Lung (tissue), 12 donors: ENCODE measurements around the gene SLC66A2. TPM values are rescaled to one million over a fixed set of nuclear protein-coding genes. Genes with fewer than 3 reads are reported as not detected.
A peak's percentile ranks its signal among the peaks of the same experiment; 100 is the strongest.

ENCODE experiments used
- ATAC-seq: fragments of 200-7000 bp; cut with Tn5 transposase; one replicate; pipeline ENCODE4 v1.9.1; 2020; ENCODE audit warnings: moderate number of reproducible peaks; ENCODE audit not compliant: insufficient read depth, low FRiP score
- DNase-seq, 3 donors: peaks; one replicate each; pipeline ENCODE4 v3.0.0-alpha.2; 2013 to 2017
- H3K27ac ChIP-seq, 2 donors: one replicate each; pipeline ENCODE4 v1.5.1; 2013; ENCODE audit warnings: mild to moderate bottlenecking in 2 of 2, moderate library complexity in 2 of 2, control low read depth in 1 of 2, inconsistent platforms in 1 of 2, low read depth in 1 of 2, low read length in 1 of 2
- H3K27me3 ChIP-seq, 3 donors: one replicate each; pipeline ENCODE4 v1.5.1; 2013; ENCODE audit warnings: low read length in 2 of 3; ENCODE audit not compliant: control insufficient read depth in 3 of 3, insufficient read depth in 3 of 3
- H3K36me3 ChIP-seq, 4 donors: one replicate each; pipeline ENCODE4 v1.5.1; 2013; ENCODE audit warnings: low read length in 4 of 4, mild to moderate bottlenecking in 1 of 4, moderate library complexity in 1 of 4; ENCODE audit not compliant: control insufficient read depth in 4 of 4, insufficient read depth in 4 of 4
- H3K4me1 ChIP-seq, 5 donors: one replicate each; pipeline ENCODE4 v1.5.1; 2013; ENCODE audit warnings: low read length in 5 of 5, mild to moderate bottlenecking in 2 of 5, moderate library complexity in 1 of 5; ENCODE audit not compliant: control insufficient read depth in 5 of 5, insufficient read depth in 5 of 5
- H3K4me3 ChIP-seq: one replicate; pipeline ENCODE4 v1.5.1; 2013; ENCODE audit warnings: mild to moderate bottlenecking, control low read depth, moderate library complexity
- H3K9ac ChIP-seq, 2 donors: one replicate each; pipeline ENCODE4 v1.5.1; 2013; ENCODE audit warnings: low read length in 2 of 2, control low read depth in 1 of 2; ENCODE audit not compliant: insufficient read depth in 1 of 2
- H3K9me3 ChIP-seq, 4 donors: one replicate each; pipeline ENCODE4 v1.5.1; 2013; ENCODE audit warnings: low read length in 3 of 4, mild to moderate bottlenecking in 1 of 4, moderate library complexity in 1 of 4; ENCODE audit not compliant: control insufficient read depth in 4 of 4, insufficient read depth in 3 of 4
- WGBS, 2 donors: extraction: QIAGEN DNeasy Blood & Tissue Kit; methylation state at CpG; one replicate each; pipeline ENCODE4 v1.1.7; 2013; 5-methylcytosine and 5-hydroxymethylcytosine counted together
- polyA plus RNA-seq, 2 donors: library from polyadenylated mRNA; stranded (reverse); fragments of 200-250 nt; gene quantifications; one replicate each; pipeline ENCODE4 v1.2.1, GENCODE V29; 2013
- total RNA-seq, 2 donors: library from RNA; depleted of rRNA in 1 of 2; stranded (reverse); fragments of >200 nt in 1 of 2; gene quantifications; one replicate each; pipeline ENCODE4 v1.2.1, GENCODE V29; 2014 to 2021
- TF ChIP-seq, protein P1 (sequence below): IDR thresholded peaks from 2 replicates; pipeline ENCODE4 v1.5.1; 2012; ENCODE audit warnings: mild to moderate bottlenecking; ENCODE audit errors: control extremely low read depth, extremely low read depth
- donor health status: control.
- donor health status: control.
- donor health status: Bipolar disorder and iron deficiency.
- donor health status: healthy.
- donor health status: DM: yes; HTN: yes; CAD: no.

The SLC66A2 gene
- total and polyA plus RNA-seq, 4 donors = 26.5 to 71.8 (median 62.3) TPM

DNA sequence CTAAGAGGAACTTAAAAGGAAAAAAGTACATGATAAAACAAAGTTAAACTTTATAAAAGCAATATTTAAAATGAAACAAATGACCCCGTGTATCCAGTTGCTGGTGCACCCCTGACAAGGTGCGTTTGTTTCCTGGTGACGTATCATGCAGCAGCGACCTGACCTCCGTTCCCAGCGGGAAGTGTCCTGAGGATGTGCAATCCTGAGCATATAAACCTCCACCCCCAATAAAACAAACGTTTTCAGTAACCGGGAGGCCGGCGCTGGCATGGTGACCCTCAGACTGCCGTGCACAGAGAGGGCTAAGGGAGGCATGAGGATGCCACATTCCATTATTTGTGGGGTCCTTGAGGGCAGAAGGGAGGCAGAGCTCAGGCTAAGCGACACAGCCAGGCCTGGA, 14.8 kb downstream of the SLC66A2 start:
- H3K27ac ChIP-seq = no peak overlapping the region
- H3K36me3 ChIP-seq = peaks cover 0 to 40% (median 27%) of the 10 kb centered on the region in 4 donors
- no peak for DNase-seq
- H3K9me3 ChIP-seq = peaks cover 0 to 8% (median 3%) of the 10 kb centered on the region in 4 donors
- no peak overlapping the region for H3K9ac ChIP-seq
- H3K27me3 ChIP-seq = no peaks in the 10 kb centered on the region
- peaks cover 0 to 3% (median 0%) of the 10 kb centered on the region in 5 donors for H3K4me1 ChIP-seq
- TF ChIP-seq, protein P1, sequence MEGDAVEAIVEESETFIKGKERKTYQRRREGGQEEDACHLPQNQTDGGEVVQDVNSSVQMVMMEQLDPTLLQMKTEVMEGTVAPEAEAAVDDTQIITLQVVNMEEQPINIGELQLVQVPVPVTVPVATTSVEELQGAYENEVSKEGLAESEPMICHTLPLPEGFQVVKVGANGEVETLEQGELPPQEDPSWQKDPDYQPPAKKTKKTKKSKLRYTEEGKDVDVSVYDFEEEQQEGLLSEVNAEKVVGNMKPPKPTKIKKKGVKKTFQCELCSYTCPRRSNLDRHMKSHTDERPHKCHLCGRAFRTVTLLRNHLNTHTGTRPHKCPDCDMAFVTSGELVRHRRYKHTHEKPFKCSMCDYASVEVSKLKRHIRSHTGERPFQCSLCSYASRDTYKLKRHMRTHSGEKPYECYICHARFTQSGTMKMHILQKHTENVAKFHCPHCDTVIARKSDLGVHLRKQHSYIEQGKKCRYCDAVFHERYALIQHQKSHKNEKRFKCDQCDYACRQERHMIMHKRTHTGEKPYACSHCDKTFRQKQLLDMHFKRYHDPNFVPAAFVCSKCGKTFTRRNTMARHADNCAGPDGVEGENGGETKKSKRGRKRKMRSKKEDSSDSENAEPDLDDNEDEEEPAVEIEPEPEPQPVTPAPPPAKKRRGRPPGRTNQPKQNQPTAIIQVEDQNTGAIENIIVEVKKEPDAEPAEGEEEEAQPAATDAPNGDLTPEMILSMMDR = no peak
- 91 to 96% methylated on average over 12 of the region's 12 CpGs for WGBS, 2 donors
- ATAC-seq = no peak
- no peak overlapping the region for H3K4me3 ChIP-seq

DNA sequence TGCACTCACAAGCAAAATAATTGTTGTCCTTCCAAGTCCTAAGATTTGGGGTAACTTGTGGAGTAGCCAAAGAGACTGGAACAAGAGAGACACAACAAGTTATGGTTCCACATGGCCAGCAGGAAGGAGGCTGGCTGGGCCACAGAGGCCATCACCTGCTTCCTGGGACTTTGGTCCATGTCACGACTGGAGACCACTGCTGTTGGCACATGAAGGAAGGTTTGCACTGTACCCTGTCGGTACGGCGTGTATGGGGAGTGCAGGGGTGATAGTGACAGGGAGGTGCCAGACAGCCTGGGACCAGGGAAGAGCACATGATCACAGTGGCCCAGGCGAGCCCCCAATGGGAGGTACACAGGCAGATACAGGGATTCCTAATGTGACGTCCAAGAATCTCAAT, 15.5 kb downstream of the SLC66A2 start:
- H3K4me1 ChIP-seq = peaks cover 0 to 3% (median 0%) of the 10 kb centered on the region in 5 donors
- H3K9me3 ChIP-seq = peaks cover 0 to 8% (median 3%) of the 10 kb centered on the region in 4 donors
- WGBS, 2 donors = 96 to 98% methylated on average over 6 of the region's 6 CpGs
- peaks cover 0 to 38% (median 24%) of the 10 kb centered on the region in 4 donors for H3K36me3 ChIP-seq
- H3K9ac ChIP-seq = no peak overlapping the region
- DNase-seq (no peak), ATAC-seq (no peak)
- no peaks in the 10 kb centered on the region for H3K27me3 ChIP-seq
- no peak overlapping the region for H3K27ac ChIP-seq
- TF ChIP-seq, protein P1 = no peak
- H3K4me3 ChIP-seq = no peak overlapping the region

DNA sequence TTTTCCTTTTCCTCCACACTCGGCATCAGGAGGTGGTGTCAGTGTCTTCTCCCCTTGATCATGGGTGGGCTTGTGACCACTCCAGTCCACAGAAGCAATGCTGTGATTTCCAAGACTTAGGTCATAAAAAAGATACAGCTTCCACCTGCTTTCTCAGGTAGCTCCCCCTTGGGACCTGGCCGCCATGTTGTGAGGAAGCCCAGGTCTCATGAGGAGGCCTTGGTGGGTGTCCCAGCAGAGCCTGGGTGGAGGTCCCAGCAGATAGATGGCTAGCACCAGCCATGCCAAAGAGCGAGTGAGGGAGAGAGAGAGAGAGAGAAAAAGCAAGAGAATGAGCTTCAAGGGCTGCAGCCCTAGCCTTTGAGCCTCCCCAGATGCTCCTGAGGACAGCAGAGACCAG, 16.0 kb downstream of the SLC66A2 start:
- WGBS, 2 donors = 94 to 100% methylated on average over 3 of the region's 3 CpGs
- peaks cover 0 to 8% (median 4%) of the 10 kb centered on the region in 4 donors for H3K9me3 ChIP-seq
- DNase-seq (peak in 1 of 3 donors; percentile 3), ATAC-seq (no peak)
- H3K9ac ChIP-seq = no peak overlapping the region
- peaks cover 0 to 36% (median 22%) of the 10 kb centered on the region in 4 donors for H3K36me3 ChIP-seq
- no peak overlapping the region for H3K4me3 ChIP-seq
- H3K27ac ChIP-seq = no peak overlapping the region
- TF ChIP-seq, protein P1 = no peak
- no peaks in the 10 kb centered on the region for H3K27me3 ChIP-seq
- H3K4me1 ChIP-seq = peaks cover 0 to 3% (median 0%) of the 10 kb centered on the region in 5 donors

DNA sequence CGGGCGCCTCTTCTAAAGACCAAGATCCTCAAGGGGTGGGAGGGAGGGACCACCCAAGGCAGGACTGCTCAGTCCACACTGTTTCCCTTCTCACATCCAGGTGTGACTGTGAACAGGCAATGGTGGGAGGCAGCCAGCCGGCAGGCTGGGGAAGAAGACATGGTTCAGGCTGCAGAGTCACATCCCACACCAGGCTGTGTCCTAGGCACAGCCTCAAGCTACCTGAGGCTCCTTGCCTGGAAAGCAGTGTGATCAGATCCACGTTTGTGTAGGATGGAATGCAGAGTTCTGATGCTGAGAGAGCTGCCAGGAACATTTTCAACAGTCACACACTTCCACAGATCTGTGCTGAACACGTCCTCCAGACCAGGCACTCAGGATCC, 16.4 kb downstream of the SLC66A2 start:
- no peak overlapping the region for H3K4me3 ChIP-seq
- no peak overlapping the region for H3K9ac ChIP-seq
- WGBS, 2 donors = 73 to 91% methylated on average over 5 of the region's 5 CpGs
- H3K27ac ChIP-seq = no peak overlapping the region
- TF ChIP-seq, protein P1 = no peak
- peaks cover 0 to 3% (median 0%) of the 10 kb centered on the region in 5 donors for H3K4me1 ChIP-seq
- H3K9me3 ChIP-seq = peaks cover 0 to 8% (median 5%) of the 10 kb centered on the region in 4 donors
- no peaks in the 10 kb centered on the region for H3K27me3 ChIP-seq
- DNase-seq = peak in 1 of 3 donors; percentile 4
- peaks cover 0 to 32% (median 19%) of the 10 kb centered on the region in 4 donors for H3K36me3 ChIP-seq
- no peak for ATAC-seq
